ENCODE measurements around the gene ZNF644.

ZNF644 gene

GRCh38 chr1:90996742-90997413 is 25.0 kb downstream of the ZNF644 start:
- TF ChIP-seq CTCF (IDR thresholded peaks at IDR 0.05; ENCODE audit: low read depth, low read length, missing control alignments): no peak
- in situ Hi-C loops (cut with HindIII; ENCODE audit: low pct_ligation_motif_present, low sequenced_read_pairs): no loop called here
- DNase-seq: no peak
- H3K36me3 ChIP-seq (replicated peaks): no peaks in the 10 kb centered on the region
- no peak overlapping the region for H3K4me3 ChIP-seq (ENCODE audit: low read depth, low read length)
- no peaks in the 10 kb centered on the region for H3K27me3 ChIP-seq (replicated peaks)
- no peak overlapping the region for H3K27ac ChIP-seq

- in situ Hi-C loops (cut with HindIII; ENCODE audit: low pct_ligation_motif_present, low sequenced_read_pairs): no loop called here
- H3K27me3 ChIP-seq (replicated peaks): no peaks in the 10 kb centered on the region
- no peak for DNase-seq
- H3K27ac ChIP-seq: no peak overlapping the region
- no peak for TF ChIP-seq CTCF (IDR thresholded peaks at IDR 0.05; ENCODE audit: low read depth, low read length, missing control alignments)
- H3K4me3 ChIP-seq (ENCODE audit: low read depth, low read length): no peak overlapping the region
- H3K36me3 ChIP-seq (replicated peaks): no peaks in the 10 kb centered on the region
These were observed 26.4 kb downstream of the ZNF644 start for GRCh38 chr1:90995311-90995894.

DNA sequence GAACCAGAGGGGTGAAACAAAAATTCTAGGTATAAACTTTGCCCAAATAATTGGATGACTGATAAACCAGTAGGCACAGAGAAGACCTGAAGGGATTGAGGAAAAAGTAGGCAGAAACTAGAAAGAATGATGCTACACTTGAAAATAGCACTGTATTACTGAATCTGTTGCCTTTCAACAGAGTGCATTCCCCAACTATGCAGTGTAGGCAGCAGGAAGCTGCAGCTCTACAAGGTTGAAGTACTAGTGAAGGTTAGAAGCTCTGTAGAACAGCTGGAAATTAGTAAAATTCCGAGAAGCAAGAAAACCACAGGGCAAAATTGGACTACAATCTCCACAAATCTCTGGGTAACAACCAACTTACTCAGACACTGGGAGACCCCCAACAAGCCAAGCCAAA is 27.4 kb downstream of the ZNF644 start:
- H3K36me3 ChIP-seq (replicated peaks): no peaks in the 10 kb centered on the region
- TF ChIP-seq CTCF (IDR thresholded peaks at IDR 0.05; ENCODE audit: low read depth, low read length, missing control alignments): no peak
- in situ Hi-C loops (cut with HindIII; ENCODE audit: low pct_ligation_motif_present, low sequenced_read_pairs): no loop called here
- no peak overlapping the region for H3K4me3 ChIP-seq (ENCODE audit: low read depth, low read length)
- no peaks in the 10 kb centered on the region for H3K27me3 ChIP-seq (replicated peaks)
- DNase-seq: no peak
- no peak overlapping the region for H3K27ac ChIP-seq

- in situ Hi-C loops (cut with HindIII; ENCODE audit: low pct_ligation_motif_present, low sequenced_read_pairs): no loop called here
- Histone ChIP-seq H3K27ac (no peak overlapping the region), H3K27me3 (replicated peaks) (no peaks in the 10 kb centered on the region), H3K4me3 (ENCODE audit: low read depth, low read length) (no peak overlapping the region), H3K36me3 (replicated peaks) (no peaks in the 10 kb centered on the region)
- no peak for DNase-seq
- no peak for TF ChIP-seq CTCF (IDR thresholded peaks at IDR 0.05; ENCODE audit: low read depth, low read length, missing control alignments)
These were observed 28.6 kb downstream of the ZNF644 start for GRCh38 chr1:90993245-90993644.

DNA sequence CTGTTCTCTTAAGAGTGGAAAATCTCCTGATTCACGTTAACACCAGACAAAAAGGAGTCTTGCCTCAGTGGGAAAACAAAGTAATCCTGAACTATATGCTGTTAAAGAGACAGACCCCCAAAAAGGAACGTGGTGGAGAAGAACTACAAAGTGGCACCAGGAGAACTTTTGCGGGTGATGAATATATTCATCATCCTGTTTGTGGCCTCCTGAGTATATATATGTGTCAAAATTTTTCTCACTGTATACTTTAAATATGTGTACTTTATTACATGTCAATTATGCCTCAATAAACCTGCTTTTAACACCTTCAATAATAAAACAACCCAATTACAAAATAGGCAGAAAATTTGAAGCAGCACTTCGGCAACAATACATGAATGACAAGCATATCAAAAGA is 31.1 kb downstream of the ZNF644 start:
- in situ Hi-C loops (cut with HindIII; ENCODE audit: low pct_ligation_motif_present, low sequenced_read_pairs): no loop called here
- TF ChIP-seq CTCF (IDR thresholded peaks at IDR 0.05; ENCODE audit: low read depth, low read length, missing control alignments): no peak
- no peaks in the 10 kb centered on the region for H3K36me3 ChIP-seq (replicated peaks)
- H3K27ac ChIP-seq: no peak overlapping the region
- no peaks in the 10 kb centered on the region for H3K27me3 ChIP-seq (replicated peaks)
- no peak overlapping the region for H3K4me3 ChIP-seq (ENCODE audit: low read depth, low read length)
- DNase-seq: no peak

GRCh38 chr1:90989990-90990389 is 31.8 kb downstream of the ZNF644 start:
- no peak for TF ChIP-seq CTCF (IDR thresholded peaks at IDR 0.05; ENCODE audit: low read depth, low read length, missing control alignments)
- Histone ChIP-seq H3K36me3 (replicated peaks) (no peaks in the 10 kb centered on the region), H3K27ac (no peak overlapping the region), H3K27me3 (replicated peaks) (no peaks in the 10 kb centered on the region), H3K4me3 (ENCODE audit: low read depth, low read length) (no peak overlapping the region)
- in situ Hi-C loops (cut with HindIII; ENCODE audit: low pct_ligation_motif_present, low sequenced_read_pairs): no loop called here
- DNase-seq: no peak

Measured in brain microvascular endothelial cell (primary cell).